COLO668 (cell line): ENCODE measurements around the gene DARS2.

Experiments used
- DNase-seq: peaks from one replicate; lab custom pipeline; 2025; ENCODE audit not compliant: unreplicated experiment; lab: John Stamatoyannopoulos, UW

The DARS2 gene

GRCh38 chr1:173886746-173887611 lies 62.5 kb downstream of the DARS2 start:
- DNase-seq: no peak

- no peak for DNase-seq
Observed at GRCh38 chr1:173887627-173888026, 63.2 kb downstream of the DARS2 start.

GRCh38 chr1:173888749-173889148 lies 64.3 kb downstream of the DARS2 start:
- no peak for DNase-seq

DNA sequence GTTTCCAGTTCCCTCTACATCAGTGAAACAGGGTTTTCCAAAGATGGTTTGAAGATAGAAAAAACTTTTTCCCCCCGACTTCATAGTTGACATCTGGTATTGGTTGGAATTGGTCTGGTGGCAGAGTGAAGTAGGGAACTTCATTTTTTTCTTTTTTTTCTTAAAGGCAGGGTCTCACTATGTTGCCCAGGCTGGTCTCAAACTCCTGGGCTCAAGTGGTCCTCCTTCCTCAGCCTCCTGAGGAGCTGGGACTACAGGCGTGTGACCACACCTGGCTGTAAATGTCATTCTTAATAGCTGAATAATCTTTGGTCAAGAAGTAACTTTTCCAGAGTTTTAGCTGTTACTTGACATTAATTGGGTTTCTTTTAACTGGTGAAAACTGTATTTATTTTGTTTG lies 65.4 kb downstream of the DARS2 start:
- DNase-seq: no peak

DNA sequence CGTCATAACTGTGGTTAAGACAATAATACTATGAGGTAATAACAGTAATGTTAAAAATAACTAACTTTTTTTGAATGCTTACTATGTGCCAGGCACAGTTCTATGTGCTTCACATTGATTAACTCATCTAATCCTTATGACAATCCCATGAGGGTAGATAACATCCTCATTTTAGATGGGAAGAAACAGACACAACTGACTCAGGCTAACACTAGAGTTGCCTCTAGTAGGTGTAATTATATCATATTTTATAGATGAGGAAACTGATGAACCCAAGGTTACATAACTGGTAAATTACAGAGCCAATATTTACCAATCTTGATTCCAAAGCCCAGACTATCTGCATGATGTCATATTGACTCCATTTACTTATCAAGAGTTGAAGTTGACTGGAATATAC lies 69.1 kb downstream of the DARS2 start:
- no peak for DNase-seq

DNA sequence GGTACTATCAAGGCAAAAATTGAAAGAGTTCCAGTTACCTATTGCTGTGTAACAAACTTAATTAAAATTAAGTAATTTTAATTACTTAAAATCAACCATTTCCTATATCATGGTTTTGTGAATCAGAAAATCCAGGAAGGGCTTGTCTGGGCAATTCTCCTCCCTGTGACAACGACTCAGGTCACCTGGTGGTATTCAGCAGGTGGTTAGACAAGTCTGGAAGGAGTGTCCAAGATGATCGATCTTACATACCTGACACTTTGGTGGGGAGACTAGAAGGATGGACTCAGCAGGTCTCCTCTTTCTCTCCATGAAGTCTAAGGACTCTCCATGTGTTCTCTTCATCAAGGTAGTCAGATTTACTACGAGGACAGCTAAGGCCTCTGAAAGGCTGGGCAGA lies 69.7 kb downstream of the DARS2 start:
- no peak for DNase-seq

DNA sequence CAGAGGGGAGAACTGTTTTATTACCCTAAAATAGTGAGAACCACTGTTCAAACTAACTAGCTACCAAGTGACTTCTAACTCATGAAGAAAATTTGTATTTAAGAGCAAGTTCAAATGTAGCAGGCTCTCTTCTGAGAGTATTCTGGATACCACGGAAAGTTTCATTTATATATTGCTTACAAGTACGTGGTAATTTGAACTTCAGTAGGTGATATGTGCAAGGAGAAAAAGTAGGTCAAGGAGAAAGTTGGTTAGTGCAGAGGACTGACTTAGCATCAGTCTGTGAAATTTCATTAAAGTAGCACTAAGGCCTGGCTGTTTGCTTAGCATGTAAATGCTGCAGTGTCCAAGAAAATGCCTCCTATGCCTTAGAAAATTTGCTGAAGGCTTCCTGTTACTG lies 76.0 kb downstream of the DARS2 start:
- no peak for DNase-seq

DNA sequence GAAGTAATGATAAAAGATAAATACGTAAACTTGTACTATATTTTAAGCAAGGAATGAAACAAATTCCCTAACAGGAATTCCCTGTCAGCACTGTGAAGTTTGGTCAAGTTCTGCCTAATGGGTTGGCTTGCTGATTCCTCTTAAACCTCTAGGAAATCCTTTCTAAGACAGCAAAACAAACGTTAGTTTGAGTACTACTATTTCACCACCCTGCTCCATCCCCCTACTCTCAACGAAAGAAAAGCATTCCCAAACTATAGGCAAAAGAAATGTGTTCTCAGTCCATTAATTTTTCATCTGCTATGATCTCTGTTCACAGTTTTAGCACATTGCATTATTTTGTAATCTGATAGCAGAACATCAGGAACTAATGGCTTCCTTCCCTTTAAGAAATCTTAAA lies 76.5 kb downstream of the DARS2 start:
- DNase-seq: no peak

DNA sequence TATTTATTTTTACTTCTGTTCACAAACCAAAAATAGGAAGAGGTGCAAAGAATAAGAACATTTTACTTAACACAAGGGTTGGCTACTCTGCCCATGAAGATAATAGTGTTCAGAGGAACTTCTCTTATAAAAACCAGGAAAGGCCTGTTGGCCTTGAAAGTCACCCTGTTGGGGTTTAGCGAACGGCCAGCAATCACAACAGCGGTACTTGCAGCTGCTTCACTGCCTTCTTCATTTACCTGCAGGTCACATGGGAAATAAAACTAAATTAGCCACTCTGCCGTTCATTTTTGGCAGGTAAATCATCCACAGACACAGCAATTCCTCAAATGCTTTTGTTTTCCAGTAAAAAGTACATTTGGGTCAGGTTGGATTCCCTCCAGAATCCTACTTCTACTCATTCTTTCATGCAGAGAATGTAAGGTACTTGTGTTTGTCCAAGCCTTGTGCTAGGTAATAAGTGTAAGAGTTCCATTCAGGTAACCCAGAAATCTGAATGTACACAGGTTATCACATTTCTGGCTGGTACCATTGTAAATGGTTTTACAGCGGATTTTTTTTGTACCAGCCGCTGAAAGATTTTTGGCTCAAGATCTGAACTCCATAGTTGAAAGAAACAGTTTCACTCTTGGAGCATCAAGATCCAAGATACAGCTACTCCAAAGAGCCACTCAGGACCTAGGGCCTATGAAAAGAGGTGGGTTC lies 79.5 kb downstream of the DARS2 start:
- no peak for DNase-seq
